ENCODE data around the gene DLGAP1.

DNA sequence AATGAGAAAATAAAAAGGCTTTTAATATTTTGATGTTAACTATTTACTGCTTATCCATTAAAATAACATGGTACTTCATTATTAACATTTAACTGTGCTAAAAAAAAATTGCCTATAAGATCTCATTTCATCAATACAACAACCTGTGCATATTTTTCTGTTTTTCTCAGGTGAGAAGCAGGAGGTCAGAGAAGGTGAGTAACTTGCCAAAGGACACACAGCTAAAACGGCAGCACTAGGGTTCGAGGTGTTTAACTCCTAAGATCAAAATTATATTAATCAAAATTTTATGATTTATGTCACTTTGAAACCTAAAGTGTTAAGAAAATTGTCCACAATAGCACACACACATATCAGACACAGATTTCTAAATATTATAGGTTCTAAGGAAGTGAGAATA lies 639.1 kb downstream of the DLGAP1 start:
- TF ChIP-seq RAD21 (IDR thresholded peaks at IDR 0.05 in 1 of 2, conservative IDR thresholded peaks at IDR 0.05 in 1 of 2; ENCODE audit: low read depth in 2 of 2, low read length in 2 of 2) (no peak), POLR2A (IDR thresholded peaks at IDR 0.05; ENCODE audit: control extremely low read depth in 1 of 2, low read depth in 2 of 2, low read length in 2 of 2) (no peak), JUN (IDR thresholded peaks at IDR 0.05; ENCODE audit: low read depth, low read length) (no peak), HDAC2 (IDR thresholded peaks at IDR 0.05; ENCODE audit: borderline replicate concordance in 1 of 2, low read depth in 2 of 2, low read length in 2 of 2) (no peak), TAF1 (IDR thresholded peaks at IDR 0.05; ENCODE audit: low read depth, low read length) (no peak), EP300 (IDR thresholded peaks at IDR 0.05; ENCODE audit: borderline replicate concordance in 1 of 2, low read depth in 2 of 2, low read length in 2 of 2) (no peak), GTF2F1 (IDR thresholded peaks at IDR 0.05; ENCODE audit: borderline replicate concordance, low read depth, low read length) (no peak), POLR2AphosphoS5 (IDR thresholded peaks at IDR 0.05; ENCODE audit: low read depth, low read length) (no peak), EZH2 (IDR thresholded peaks at IDR 0.05; ENCODE audit: low read depth, low read length, severe bottlenecking) (no peak), SP1 (IDR thresholded peaks at IDR 0.05; ENCODE audit: low read depth, low read length) (no peak)
- TF ChIP-seq, protein P1, sequence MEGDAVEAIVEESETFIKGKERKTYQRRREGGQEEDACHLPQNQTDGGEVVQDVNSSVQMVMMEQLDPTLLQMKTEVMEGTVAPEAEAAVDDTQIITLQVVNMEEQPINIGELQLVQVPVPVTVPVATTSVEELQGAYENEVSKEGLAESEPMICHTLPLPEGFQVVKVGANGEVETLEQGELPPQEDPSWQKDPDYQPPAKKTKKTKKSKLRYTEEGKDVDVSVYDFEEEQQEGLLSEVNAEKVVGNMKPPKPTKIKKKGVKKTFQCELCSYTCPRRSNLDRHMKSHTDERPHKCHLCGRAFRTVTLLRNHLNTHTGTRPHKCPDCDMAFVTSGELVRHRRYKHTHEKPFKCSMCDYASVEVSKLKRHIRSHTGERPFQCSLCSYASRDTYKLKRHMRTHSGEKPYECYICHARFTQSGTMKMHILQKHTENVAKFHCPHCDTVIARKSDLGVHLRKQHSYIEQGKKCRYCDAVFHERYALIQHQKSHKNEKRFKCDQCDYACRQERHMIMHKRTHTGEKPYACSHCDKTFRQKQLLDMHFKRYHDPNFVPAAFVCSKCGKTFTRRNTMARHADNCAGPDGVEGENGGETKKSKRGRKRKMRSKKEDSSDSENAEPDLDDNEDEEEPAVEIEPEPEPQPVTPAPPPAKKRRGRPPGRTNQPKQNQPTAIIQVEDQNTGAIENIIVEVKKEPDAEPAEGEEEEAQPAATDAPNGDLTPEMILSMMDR (IDR thresholded peaks at IDR 0.05; ENCODE audit: control extremely low read depth in 1 of 3, insufficient read depth in 1 of 3, low read depth in 1 of 3, low read length in 3 of 3): no peak
